Ishikawa (cell line): ENCODE data around the gene CD8B2.

Experiments
- CEBPB ChIP-seq: IDR thresholded peaks from 2 replicates; pipeline ENCODE4 v1.6.1; 2012
- CREB1 ChIP-seq: IDR thresholded peaks from 2 replicates; pipeline ENCODE4 v1.6.1; 2012; ENCODE audit warnings: low read depth
- EP300 ChIP-seq: IDR thresholded peaks from 2 replicates; pipeline ENCODE4 v1.6.1; 2012; ENCODE audit warnings: borderline replicate concordance
- MAX ChIP-seq: IDR thresholded peaks from 2 replicates; pipeline ENCODE4 v1.6.1; 2012
- TAF1 ChIP-seq: IDR thresholded peaks from 2 replicates; pipeline ENCODE4 v1.6.1; 2012; ENCODE audit warnings: low read depth, mild to moderate bottlenecking
- TCF12 ChIP-seq: IDR thresholded peaks from 2 replicates; pipeline ENCODE4 v1.6.1; 2012; ENCODE audit warnings: low read depth
- TEAD4 ChIP-seq: IDR thresholded peaks from 2 replicates; pipeline ENCODE4 v1.6.1; 2012
- ZBTB7A ChIP-seq: IDR thresholded peaks from 2 replicates; pipeline ENCODE4 v1.6.1; 2012; ENCODE audit warnings: low read depth
- TF ChIP-seq, protein P1 (sequence below): IDR thresholded peaks from 2 replicates; pipeline ENCODE4 v1.6.1; 2012; ENCODE audit warnings: low read depth, mild to moderate bottlenecking

GRCh38 chr2:106552921-106553320 lies 65.8 kb downstream of the CD8B2 start:
- TF ChIP-seq TAF1 (no peak), CREB1 (no peak), MAX (no peak), CEBPB (no peak), ZBTB7A (no peak), TEAD4 (no peak), EP300 (no peak), TCF12 (no peak)
- TF ChIP-seq, protein P1, sequence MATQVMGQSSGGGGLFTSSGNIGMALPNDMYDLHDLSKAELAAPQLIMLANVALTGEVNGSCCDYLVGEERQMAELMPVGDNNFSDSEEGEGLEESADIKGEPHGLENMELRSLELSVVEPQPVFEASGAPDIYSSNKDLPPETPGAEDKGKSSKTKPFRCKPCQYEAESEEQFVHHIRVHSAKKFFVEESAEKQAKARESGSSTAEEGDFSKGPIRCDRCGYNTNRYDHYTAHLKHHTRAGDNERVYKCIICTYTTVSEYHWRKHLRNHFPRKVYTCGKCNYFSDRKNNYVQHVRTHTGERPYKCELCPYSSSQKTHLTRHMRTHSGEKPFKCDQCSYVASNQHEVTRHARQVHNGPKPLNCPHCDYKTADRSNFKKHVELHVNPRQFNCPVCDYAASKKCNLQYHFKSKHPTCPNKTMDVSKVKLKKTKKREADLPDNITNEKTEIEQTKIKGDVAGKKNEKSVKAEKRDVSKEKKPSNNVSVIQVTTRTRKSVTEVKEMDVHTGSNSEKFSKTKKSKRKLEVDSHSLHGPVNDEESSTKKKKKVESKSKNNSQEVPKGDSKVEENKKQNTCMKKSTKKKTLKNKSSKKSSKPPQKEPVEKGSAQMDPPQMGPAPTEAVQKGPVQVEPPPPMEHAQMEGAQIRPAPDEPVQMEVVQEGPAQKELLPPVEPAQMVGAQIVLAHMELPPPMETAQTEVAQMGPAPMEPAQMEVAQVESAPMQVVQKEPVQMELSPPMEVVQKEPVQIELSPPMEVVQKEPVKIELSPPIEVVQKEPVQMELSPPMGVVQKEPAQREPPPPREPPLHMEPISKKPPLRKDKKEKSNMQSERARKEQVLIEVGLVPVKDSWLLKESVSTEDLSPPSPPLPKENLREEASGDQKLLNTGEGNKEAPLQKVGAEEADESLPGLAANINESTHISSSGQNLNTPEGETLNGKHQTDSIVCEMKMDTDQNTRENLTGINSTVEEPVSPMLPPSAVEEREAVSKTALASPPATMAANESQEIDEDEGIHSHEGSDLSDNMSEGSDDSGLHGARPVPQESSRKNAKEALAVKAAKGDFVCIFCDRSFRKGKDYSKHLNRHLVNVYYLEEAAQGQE = no peak
